HEK293 (cell line): Measurements from ENCODE around the gene KIAA0825.

Source experiments
- KLF9 ChIP-seq: fragments of 450-650 bp; formaldehyde crosslinking; IDR thresholded peaks from 2 replicates; pipeline ENCODE4 v1.5.1; 2016; ENCODE audit warnings: missing biosample characterization, missing genetic modification characterization, low read depth
- MEIS1 ChIP-seq: sonication (generic); formaldehyde crosslinking; IDR thresholded peaks from 2 replicates; pipeline ENCODE4 v1.8.1; 2022; ENCODE audit warnings: missing genetic modification reagents, mild to moderate bottlenecking, borderline replicate concordance
- ZBTB20 ChIP-seq: fragments of 450-650 bp; formaldehyde crosslinking; IDR thresholded peaks from 2 replicates; pipeline ENCODE4 v1.5.1; 2016; ENCODE audit warnings: missing biosample characterization, missing genetic modification characterization
- ZNF214 ChIP-seq: fragments of 450-650 bp; formaldehyde crosslinking; IDR thresholded peaks from 2 replicates; pipeline ENCODE4 v1.5.1; 2017; ENCODE audit warnings: missing biosample characterization, mild to moderate bottlenecking, missing genetic modification characterization, borderline replicate concordance
- ZNF677 ChIP-seq: fragments of 450-650 bp; IDR thresholded peaks from 2 replicates; pipeline ENCODE4 v1.5.0; 2018; ENCODE audit warnings: missing biosample characterization, mild to moderate bottlenecking, missing genetic modification characterization, moderate library complexity
- ZNF768 ChIP-seq: fragments of 450-650 bp; formaldehyde crosslinking; IDR thresholded peaks from 2 replicates; pipeline ENCODE4 v1.5.1; 2018; ENCODE audit warnings: missing biosample characterization, mild to moderate bottlenecking, missing genetic modification characterization
- TF ChIP-seq, protein P1 (sequence below): fragments of 450-650 bp; formaldehyde crosslinking; IDR thresholded peaks from 2 replicates; pipeline ENCODE4 v1.5.1; 2016; ENCODE audit warnings: missing biosample characterization, missing genetic modification characterization, low read depth
- TF ChIP-seq, protein P2 (sequence below): fragments of 450-650 bp; formaldehyde crosslinking; IDR thresholded peaks from 2 replicates; pipeline ENCODE4 v1.5.1; 2016; ENCODE audit warnings: missing biosample characterization, missing genetic modification characterization

- TF ChIP-seq, protein P1, sequence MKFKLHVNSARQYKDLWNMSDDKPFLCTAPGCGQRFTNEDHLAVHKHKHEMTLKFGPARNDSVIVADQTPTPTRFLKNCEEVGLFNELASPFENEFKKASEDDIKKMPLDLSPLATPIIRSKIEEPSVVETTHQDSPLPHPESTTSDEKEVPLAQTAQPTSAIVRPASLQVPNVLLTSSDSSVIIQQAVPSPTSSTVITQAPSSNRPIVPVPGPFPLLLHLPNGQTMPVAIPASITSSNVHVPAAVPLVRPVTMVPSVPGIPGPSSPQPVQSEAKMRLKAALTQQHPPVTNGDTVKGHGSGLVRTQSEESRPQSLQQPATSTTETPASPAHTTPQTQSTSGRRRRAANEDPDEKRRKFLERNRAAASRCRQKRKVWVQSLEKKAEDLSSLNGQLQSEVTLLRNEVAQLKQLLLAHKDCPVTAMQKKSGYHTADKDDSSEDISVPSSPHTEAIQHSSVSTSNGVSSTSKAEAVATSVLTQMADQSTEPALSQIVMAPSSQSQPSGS = no peak
- TF ChIP-seq ZBTB20 (tag by site-specific recombination) (no peak), ZNF768 (no peak), ZNF677 (tag by site-specific recombination) (no peak), MEIS1 (no peak), KLF9 (tag by site-specific recombination) (no peak), ZNF214 (no peak)
- TF ChIP-seq, protein P2, sequence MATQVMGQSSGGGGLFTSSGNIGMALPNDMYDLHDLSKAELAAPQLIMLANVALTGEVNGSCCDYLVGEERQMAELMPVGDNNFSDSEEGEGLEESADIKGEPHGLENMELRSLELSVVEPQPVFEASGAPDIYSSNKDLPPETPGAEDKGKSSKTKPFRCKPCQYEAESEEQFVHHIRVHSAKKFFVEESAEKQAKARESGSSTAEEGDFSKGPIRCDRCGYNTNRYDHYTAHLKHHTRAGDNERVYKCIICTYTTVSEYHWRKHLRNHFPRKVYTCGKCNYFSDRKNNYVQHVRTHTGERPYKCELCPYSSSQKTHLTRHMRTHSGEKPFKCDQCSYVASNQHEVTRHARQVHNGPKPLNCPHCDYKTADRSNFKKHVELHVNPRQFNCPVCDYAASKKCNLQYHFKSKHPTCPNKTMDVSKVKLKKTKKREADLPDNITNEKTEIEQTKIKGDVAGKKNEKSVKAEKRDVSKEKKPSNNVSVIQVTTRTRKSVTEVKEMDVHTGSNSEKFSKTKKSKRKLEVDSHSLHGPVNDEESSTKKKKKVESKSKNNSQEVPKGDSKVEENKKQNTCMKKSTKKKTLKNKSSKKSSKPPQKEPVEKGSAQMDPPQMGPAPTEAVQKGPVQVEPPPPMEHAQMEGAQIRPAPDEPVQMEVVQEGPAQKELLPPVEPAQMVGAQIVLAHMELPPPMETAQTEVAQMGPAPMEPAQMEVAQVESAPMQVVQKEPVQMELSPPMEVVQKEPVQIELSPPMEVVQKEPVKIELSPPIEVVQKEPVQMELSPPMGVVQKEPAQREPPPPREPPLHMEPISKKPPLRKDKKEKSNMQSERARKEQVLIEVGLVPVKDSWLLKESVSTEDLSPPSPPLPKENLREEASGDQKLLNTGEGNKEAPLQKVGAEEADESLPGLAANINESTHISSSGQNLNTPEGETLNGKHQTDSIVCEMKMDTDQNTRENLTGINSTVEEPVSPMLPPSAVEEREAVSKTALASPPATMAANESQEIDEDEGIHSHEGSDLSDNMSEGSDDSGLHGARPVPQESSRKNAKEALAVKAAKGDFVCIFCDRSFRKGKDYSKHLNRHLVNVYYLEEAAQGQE (tag by site-specific recombination) = no peak
These were observed 459.3 kb downstream of the KIAA0825 start for GRCh38 chr5:94159144-94159543.
